ENCODE measurements around the gene VMAC. TPM values are rescaled to one million over a fixed set of nuclear protein-coding genes. Genes with fewer than 3 reads are reported as not detected.

VMAC gene
- total and polyA plus RNA-seq, 2 of the 8 experiments (the other 6 are each of a cell fraction or from before 2014, with no cell fraction given) = 1.3 to 2.2 TPM

DNA sequence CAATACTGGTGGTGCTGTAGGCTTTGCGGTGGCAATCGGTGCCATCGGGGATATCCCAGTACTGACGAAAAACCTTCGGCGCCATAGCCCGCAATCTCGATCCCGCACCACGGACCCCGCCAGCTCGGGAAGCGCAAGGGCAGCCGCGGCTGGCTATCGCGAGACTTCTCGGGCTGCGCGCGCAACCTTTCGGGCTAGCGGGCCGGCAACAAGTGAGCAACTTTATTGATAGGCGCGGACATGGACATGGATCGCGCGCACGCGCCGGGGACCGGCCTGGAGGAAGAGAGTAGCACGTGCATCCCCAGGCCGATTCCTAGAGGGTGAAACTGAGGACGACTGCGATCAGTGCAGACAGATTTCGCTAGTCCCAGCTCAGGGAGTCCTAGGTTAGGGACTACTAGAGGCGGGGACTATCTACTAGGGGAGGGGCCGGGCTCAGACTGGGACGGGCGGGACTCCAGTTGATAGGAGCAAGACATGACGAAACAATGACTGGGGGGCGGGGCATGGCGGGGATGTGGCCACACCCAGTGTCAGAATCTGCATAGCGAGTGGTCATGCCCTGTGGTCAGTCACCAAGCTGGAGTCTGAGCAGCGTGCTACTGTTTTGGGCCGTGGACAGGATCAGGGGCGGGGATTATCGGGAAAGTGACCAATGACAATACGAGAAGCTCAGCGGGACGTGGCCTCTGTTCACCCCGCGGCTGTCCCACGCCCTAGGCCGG, 884 bp upstream of the VMAC start, which contains the start of gene NDUFA11 (continued):
- TF ChIP-seq CHD7 (IDR thresholded peaks at IDR 0.05; ENCODE audit: insufficient replicate concordance, low read length) (no peak), SP1 (IDR thresholded peaks at IDR 0.05; ENCODE audit: low read depth, low read length) (peak; percentile 37; the same call in 1 of the 2 replicates), POU5F1 (IDR thresholded peaks at IDR 0.05; ENCODE audit: low read depth, low read length) (no peak), CHD1 (IDR thresholded peaks at IDR 0.05; ENCODE audit: low read depth, low read length) (no peak), CHD2 (IDR thresholded peaks at IDR 0.05; ENCODE audit: low read length) (peak; percentile 98), CTBP2 (IDR thresholded peaks at IDR 0.05; ENCODE audit: borderline replicate concordance, insufficient read depth, insufficient read length, low read length) (peak; percentile 27), CREB1 (IDR thresholded peaks at IDR 0.05) (peak; percentile 61), TAF7 (optimal IDR thresholded peaks at IDR 0.05; ENCODE audit: borderline replicate concordance, low read depth, low read length) (peak; percentile 84)
- TF ChIP-seq, protein P1, sequence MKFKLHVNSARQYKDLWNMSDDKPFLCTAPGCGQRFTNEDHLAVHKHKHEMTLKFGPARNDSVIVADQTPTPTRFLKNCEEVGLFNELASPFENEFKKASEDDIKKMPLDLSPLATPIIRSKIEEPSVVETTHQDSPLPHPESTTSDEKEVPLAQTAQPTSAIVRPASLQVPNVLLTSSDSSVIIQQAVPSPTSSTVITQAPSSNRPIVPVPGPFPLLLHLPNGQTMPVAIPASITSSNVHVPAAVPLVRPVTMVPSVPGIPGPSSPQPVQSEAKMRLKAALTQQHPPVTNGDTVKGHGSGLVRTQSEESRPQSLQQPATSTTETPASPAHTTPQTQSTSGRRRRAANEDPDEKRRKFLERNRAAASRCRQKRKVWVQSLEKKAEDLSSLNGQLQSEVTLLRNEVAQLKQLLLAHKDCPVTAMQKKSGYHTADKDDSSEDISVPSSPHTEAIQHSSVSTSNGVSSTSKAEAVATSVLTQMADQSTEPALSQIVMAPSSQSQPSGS (IDR thresholded peaks at IDR 0.05; ENCODE audit: low read length) = 0 out of 2 replicates have a peak, but pooled peaks have one; percentile 24
